Measurements from ENCODE around the gene ZNF107.
"Not testable (repeated sequence)": the region's sequence is repeated elsewhere in the genome, so short reads cannot be mapped to it uniquely, and the experiment has no call there.

The ZNF107 gene

DNA sequence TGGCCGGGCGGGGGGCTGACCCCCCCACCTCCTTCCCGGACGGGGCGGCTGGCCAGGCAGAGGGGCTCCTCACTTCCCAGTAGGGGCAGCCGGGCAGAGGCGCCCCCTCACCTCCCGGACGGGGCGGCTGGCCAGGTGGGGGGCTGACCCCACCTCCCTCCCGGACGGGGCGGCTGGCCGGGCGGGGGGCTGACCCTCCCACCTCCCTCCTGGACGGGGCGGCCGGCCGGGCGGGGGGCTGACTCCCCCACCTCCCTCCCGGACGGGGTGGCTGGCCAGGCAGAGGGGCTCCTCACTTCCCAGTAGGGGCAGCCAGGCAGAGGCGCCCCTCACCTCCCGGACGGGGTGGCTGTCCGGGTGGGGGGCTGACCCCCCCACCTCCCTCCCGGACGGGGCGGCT is 72.5 kb downstream of the ZNF107 start:
- not testable (repeated sequence) for DNase-seq

DNA sequence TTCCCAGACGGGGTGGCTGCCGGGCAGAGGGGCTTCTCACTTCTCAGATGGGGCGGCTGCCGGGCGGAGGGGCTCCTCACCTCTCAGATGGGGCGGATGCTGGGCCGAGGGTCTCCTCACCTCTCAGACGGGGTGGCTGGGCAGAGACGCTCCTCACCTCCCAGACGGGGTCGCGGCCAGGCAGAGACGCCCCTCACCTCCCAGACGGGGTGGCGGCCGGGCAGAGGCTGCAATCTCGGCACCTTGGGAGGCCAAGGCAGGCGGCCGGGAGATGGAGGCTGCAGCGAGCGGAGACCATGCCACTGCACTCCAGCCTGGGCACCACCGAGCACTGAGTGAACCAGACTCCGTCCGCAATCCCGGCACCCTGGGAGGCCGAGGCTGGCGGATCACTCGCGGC is 73.0 kb downstream of the ZNF107 start:
- DNase-seq: not testable (repeated sequence)

DNA sequence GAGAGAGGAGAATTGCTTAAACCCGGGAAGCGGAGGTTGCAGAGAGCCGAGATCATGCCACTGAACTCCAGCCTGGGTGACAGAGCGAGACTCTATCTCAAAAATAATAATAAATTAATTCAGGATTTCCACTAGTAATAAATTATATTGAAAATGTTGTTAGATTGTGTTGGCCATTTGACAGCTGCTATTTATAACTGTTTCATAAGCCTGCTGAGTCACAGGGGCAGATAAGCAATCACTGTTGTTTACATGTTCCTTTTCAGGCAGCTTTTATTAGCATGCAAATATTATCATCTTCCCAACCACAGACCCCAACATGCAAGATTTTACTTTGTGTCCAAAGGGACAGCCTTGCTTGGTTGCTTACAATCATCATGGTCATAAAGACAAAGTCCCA is 78.7 kb downstream of the ZNF107 start:
- no peak for DNase-seq

DNA sequence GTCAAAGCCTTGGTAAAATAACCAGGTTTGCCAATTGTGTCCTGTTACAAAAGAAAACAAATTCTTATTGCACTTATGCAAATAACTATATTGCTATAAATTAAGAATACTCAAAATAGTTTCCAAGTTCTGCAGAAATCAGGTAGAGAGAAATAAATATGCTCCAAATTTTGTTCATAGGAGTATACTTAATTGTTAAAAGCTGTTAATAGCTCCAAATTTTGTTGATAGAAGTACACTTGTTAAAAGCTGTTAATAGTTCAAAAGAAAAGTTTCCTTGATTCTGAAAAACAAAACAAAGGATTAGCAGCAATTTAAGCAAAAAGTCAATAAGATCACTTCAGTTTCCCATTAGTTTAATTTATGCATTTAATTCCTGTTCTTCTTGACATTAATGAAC is 81.9 kb downstream of the ZNF107 start:
- no peak for DNase-seq

DNA sequence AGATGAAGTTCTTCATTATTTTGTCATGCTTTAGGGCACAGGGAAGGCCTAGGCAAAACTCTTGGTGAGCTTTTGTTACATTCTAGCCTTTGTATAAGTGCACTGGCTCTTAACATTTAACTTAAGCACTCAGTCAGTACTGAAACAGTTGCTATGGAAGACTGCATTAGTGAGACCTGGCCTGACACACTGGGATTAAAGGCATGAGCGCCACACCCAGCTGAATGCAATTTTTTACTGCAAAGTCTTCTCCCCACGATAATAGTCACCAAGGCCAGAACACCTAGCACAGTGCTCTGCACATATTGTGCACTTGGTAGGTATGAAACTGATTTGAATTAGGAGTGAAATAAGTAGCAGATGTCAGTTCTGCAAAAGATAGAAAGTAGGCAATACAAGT is 87.1 kb downstream of the ZNF107 start:
- DNase-seq: no peak

DNA sequence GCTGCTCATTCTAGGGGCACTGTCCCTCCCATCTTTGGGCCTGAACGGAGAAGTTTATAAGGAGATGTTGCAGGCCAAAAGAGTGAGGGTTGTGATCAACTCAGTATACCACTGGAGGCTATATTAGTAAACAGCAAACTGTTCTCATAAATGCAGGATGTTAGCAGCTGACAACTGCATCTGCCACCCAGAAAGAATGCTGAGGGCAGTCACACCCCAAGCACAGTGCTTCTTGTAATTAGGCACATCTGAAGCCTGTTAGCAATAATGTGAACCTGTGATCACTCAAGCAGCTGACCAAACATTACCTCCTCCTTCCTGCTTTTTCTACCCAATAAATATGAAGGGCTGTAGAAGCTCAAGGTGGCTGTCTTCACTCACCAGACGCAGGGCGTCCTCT is 89.9 kb downstream of the ZNF107 start:
- DNase-seq: no peak

DNA sequence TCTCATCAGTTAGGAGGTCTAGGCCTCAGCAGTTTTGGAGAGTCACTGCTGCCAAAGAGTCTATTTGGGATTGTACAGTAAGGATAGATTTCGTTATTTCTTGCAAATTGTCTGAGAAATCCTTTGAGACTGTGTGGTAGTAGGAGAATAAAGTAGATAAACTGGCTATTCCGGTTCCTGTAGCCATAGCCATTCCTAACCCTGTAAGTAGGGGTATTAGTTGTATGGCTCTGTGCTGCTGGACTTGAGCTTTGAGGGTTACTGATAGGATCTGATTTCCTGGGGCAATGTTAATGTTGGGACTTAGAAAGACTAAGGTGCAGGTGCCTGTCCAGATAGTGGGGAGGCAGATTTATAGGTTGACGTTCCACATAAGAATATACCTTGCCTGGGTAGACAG is 92.2 kb downstream of the ZNF107 start:
- DNase-seq: no peak
